Mesenchymal stem cell (in vitro differentiated cells and primary cell): Measurements from ENCODE around the gene SLC38A9.
"Not testable (repeated sequence)": the region's sequence is repeated elsewhere in the genome, so short reads cannot be mapped to it uniquely, and the experiment has no call there.

Experiments used
- DNase-seq: peaks from one replicate; pipeline ENCODE4 v3.0.0-alpha.2; 2013
- H2AFZ ChIP-seq: one replicate; pipeline ENCODE4 v1.6.1; 2013; ENCODE audit warnings: low read depth, mild to moderate bottlenecking, control low read depth, inconsistent platforms, low read length, moderate library complexity
- H2AK5ac ChIP-seq: 2 replicates; pipeline ENCODE4 v1.6.1; 2013; ENCODE audit warnings: low read length, moderate library complexity, mild to moderate bottlenecking, inconsistent platforms; ENCODE audit not compliant: severe bottlenecking
- H2BK120ac ChIP-seq: one replicate; pipeline ENCODE4 v1.6.1; 2013; ENCODE audit warnings: low read depth, mild to moderate bottlenecking, inconsistent platforms, low read length, moderate library complexity
- H2BK12ac ChIP-seq, 2 experiments: one replicate each; pipeline ENCODE4 v1.6.1; 2013; ENCODE audit warnings: inconsistent platforms in 2 of 2, low read length in 2 of 2, mild to moderate bottlenecking in 2 of 2, moderate library complexity in 2 of 2, control low read depth in 1 of 2
- H2BK15ac ChIP-seq: one replicate; pipeline ENCODE4 v1.6.1; 2013; ENCODE audit warnings: mild to moderate bottlenecking, low read depth, inconsistent platforms; ENCODE audit not compliant: poor library complexity, severe bottlenecking
- H2BK5ac ChIP-seq: 2 replicates; pipeline ENCODE4 v1.6.1; 2013; ENCODE audit warnings: low read depth, mild to moderate bottlenecking, low read length, control low read depth, inconsistent platforms; ENCODE audit not compliant: poor library complexity, severe bottlenecking
- H3K14ac ChIP-seq, 2 experiments: one replicate each; pipeline ENCODE4 v1.6.1; 2013; ENCODE audit warnings: inconsistent platforms in 2 of 2, low read length in 2 of 2, control low read depth in 1 of 2, mild to moderate bottlenecking in 1 of 2, moderate library complexity in 1 of 2
- H3K18ac ChIP-seq, 2 experiments: one replicate each; pipeline ENCODE4 v1.6.1; 2013; ENCODE audit warnings: inconsistent platforms in 2 of 2, low read length in 2 of 2, control low read depth in 1 of 2, low read depth in 1 of 2, mild to moderate bottlenecking in 1 of 2
- H3K23ac ChIP-seq, 2 experiments: one replicate each; pipeline ENCODE4 v1.6.1; 2013; ENCODE audit warnings: inconsistent platforms in 2 of 2, low read length in 2 of 2, mild to moderate bottlenecking in 2 of 2, moderate library complexity in 2 of 2, control low read depth in 1 of 2
- H3K27ac ChIP-seq: 2 replicates; pipeline ENCODE4 v1.5.1; 2013; ENCODE audit warnings: mild to moderate bottlenecking, moderate library complexity, low read length, control low read depth, inconsistent platforms; ENCODE audit not compliant: poor library complexity, severe bottlenecking
- H3K27me3 ChIP-seq, 2 experiments: 2 replicates each; pipeline versions ENCODE4 v1.6.1 to v1.7.0; 2013; ENCODE audit warnings: low read length in 2 of 2, mild to moderate bottlenecking in 2 of 2, moderate library complexity in 2 of 2, control low read depth in 1 of 2, inconsistent platforms in 1 of 2; ENCODE audit not compliant: control insufficient read depth in 1 of 2, insufficient read depth in 1 of 2
- H3K36me3 ChIP-seq, 2 experiments: 2 replicates each; pipeline versions ENCODE4 v1.6.1 to v1.7.0; 2013; ENCODE audit warnings: low read length in 2 of 2, control low read depth in 1 of 2, inconsistent platforms in 1 of 2, low read depth in 1 of 2, mild to moderate bottlenecking in 1 of 2; ENCODE audit not compliant: insufficient read depth in 2 of 2, control insufficient read depth in 1 of 2
- H3K4ac ChIP-seq, 2 experiments: one replicate each; pipeline ENCODE4 v1.6.1; 2013; ENCODE audit warnings: inconsistent platforms in 2 of 2, low read length in 2 of 2, mild to moderate bottlenecking in 2 of 2, moderate library complexity in 2 of 2, control low read depth in 1 of 2, low read depth in 1 of 2
- H3K4me1 ChIP-seq: 2 replicates; pipeline ENCODE4 v1.6.1; 2013; ENCODE audit warnings: low read depth, low read length, control low read depth; ENCODE audit not compliant: control insufficient read depth, insufficient read depth
- H3K4me2 ChIP-seq: 2 replicates; pipeline ENCODE4 v1.6.1; 2013; ENCODE audit warnings: low read length, mild to moderate bottlenecking, inconsistent platforms; ENCODE audit not compliant: poor library complexity, severe bottlenecking
- H3K4me3 ChIP-seq, 2 experiments: 2 replicates each; pipeline versions ENCODE4 v1.5.1 to v1.7.0; 2013; ENCODE audit warnings: low read length in 2 of 2, mild to moderate bottlenecking in 2 of 2, control low read depth in 1 of 2, low read depth in 1 of 2; ENCODE audit not compliant: insufficient read depth in 1 of 2
- H3K79me1 ChIP-seq: replicated peaks from 2 replicates; pipeline ENCODE4 v1.6.1; 2013; ENCODE audit warnings: mild to moderate bottlenecking, control low read depth, low read length, inconsistent platforms; ENCODE audit not compliant: poor library complexity, severe bottlenecking
- H3K9ac ChIP-seq: 2 replicates; pipeline ENCODE4 v1.7.0; 2013; ENCODE audit warnings: mild to moderate bottlenecking, low read length, moderate library complexity
- H3K9me3 ChIP-seq: 2 replicates; pipeline ENCODE4 v1.7.0; 2013; ENCODE audit warnings: mild to moderate bottlenecking, low read length; ENCODE audit not compliant: control insufficient read depth
- H4K8ac ChIP-seq: one replicate; pipeline ENCODE4 v1.6.1; 2013; ENCODE audit warnings: inconsistent platforms, mild to moderate bottlenecking, low read length, moderate library complexity
- H4K91ac ChIP-seq: one replicate; pipeline ENCODE4 v1.6.1; 2013; ENCODE audit warnings: mild to moderate bottlenecking, low read length, inconsistent platforms
- WGBS: methylation state at CpG from one replicate; pipeline ENCODE4 v1.1.7; 2013; ENCODE audit warnings: mixed read lengths; 5-methylcytosine and 5-hydroxymethylcytosine counted together

Gene SLC38A9

GRCh38 chr5:55701462-55702103 lies 10.5 kb downstream of the SLC38A9 start:
- Histone ChIP-seq H4K8ac (no peak overlapping the region), H2BK12ac (no peak overlapping the region), H3K27ac (no peak overlapping the region), H3K79me1 (peaks cover 2% of the 10 kb centered on the region), H2AK5ac (no peak overlapping the region), H3K9me3 (no peaks in the 10 kb centered on the region), H3K4ac (no peak overlapping the region), H3K14ac (no peak overlapping the region), H3K4me1 (no peaks in the 10 kb centered on the region), H4K91ac (no peak overlapping the region), H2BK120ac (no peak overlapping the region), H2BK5ac (no peak overlapping the region), H2AFZ (no peak overlapping the region), H3K23ac (no peak overlapping the region), H3K18ac (no peak overlapping the region), H3K36me3 (peaks cover 2 to 12% of the 10 kb centered on the region in 2 experiments), H3K4me2 (no peak overlapping the region), H3K4me3 (no peak overlapping the region), H3K9ac (no peak overlapping the region), H3K27me3 (no peaks in the 10 kb centered on the region), H2BK15ac (no peak overlapping the region)
- no peak for DNase-seq
- 91% methylated on average over 1 of the region's 3 CpGs for WGBS

GRCh38 chr5:55700745-55701144 lies 11.4 kb downstream of the SLC38A9 start:
- peaks cover 2% of the 10 kb centered on the region for H3K79me1 ChIP-seq
- H4K91ac ChIP-seq = no peak overlapping the region
- H2BK5ac ChIP-seq = no peak overlapping the region
- H3K27me3 ChIP-seq = no peaks in the 10 kb centered on the region
- no peak overlapping the region for H2AFZ ChIP-seq
- H2BK12ac ChIP-seq = no peak overlapping the region
- no peak overlapping the region for H3K14ac ChIP-seq
- H3K4me3 ChIP-seq = no peak overlapping the region
- no peak overlapping the region for H3K23ac ChIP-seq
- no peak overlapping the region for H3K27ac ChIP-seq
- H2BK120ac ChIP-seq = no peak overlapping the region
- 100% methylated on average over 1 of the region's 2 CpGs for WGBS
- no peaks in the 10 kb centered on the region for H3K4me1 ChIP-seq
- H4K8ac ChIP-seq = no peak overlapping the region
- H3K9ac ChIP-seq = no peak overlapping the region
- H3K9me3 ChIP-seq = no peaks in the 10 kb centered on the region
- H2AK5ac ChIP-seq = no peak overlapping the region
- no peak overlapping the region for H3K4ac ChIP-seq
- no peak overlapping the region for H3K4me2 ChIP-seq
- no peak overlapping the region for H2BK15ac ChIP-seq
- no peak for DNase-seq
- H3K18ac ChIP-seq = no peak overlapping the region
- peaks cover 2 to 12% of the 10 kb centered on the region in 2 experiments for H3K36me3 ChIP-seq

- H2BK5ac ChIP-seq = no peak overlapping the region
- no peak overlapping the region for H3K18ac ChIP-seq
- H2BK12ac ChIP-seq = no peak overlapping the region
- H2BK15ac ChIP-seq = no peak overlapping the region
- DNase-seq = no peak
- no peak overlapping the region for H2AFZ ChIP-seq
- no peak overlapping the region for H3K4me2 ChIP-seq
- H4K8ac ChIP-seq = no peak overlapping the region
- WGBS = 100% methylated on average over 1 of the region's 3 CpGs
- H3K4me1 ChIP-seq = no peaks in the 10 kb centered on the region
- H3K9ac ChIP-seq = no peak overlapping the region
- H2AK5ac ChIP-seq = no peak overlapping the region
- no peaks in the 10 kb centered on the region for H3K79me1 ChIP-seq
- no peak overlapping the region for H3K14ac ChIP-seq
- no peak overlapping the region for H3K4me3 ChIP-seq
- H3K9me3 ChIP-seq = no peaks in the 10 kb centered on the region
- no peaks in the 10 kb centered on the region for H3K27me3 ChIP-seq
- H3K23ac ChIP-seq = no peak overlapping the region
- H4K91ac ChIP-seq = no peak overlapping the region
- no peak overlapping the region for H3K27ac ChIP-seq
- no peak overlapping the region for H3K4ac ChIP-seq
- H3K36me3 ChIP-seq = peaks cover 2 to 13% of the 10 kb centered on the region in 2 experiments
- no peak overlapping the region for H2BK120ac ChIP-seq
Observed at GRCh38 chr5:55699041-55699688, 13.0 kb downstream of the SLC38A9 start.

- H2BK5ac ChIP-seq, H2BK120ac ChIP-seq, H3K18ac ChIP-seq, H2AK5ac ChIP-seq, H3K4me1 ChIP-seq, H3K36me3 ChIP-seq, H3K4ac ChIP-seq, H2BK12ac ChIP-seq, H3K79me1 ChIP-seq, DNase-seq, H3K9me3 ChIP-seq, H3K14ac ChIP-seq, H4K8ac ChIP-seq, H3K9ac ChIP-seq, H3K4me3 ChIP-seq, H3K23ac ChIP-seq, H3K4me2 ChIP-seq, H4K91ac ChIP-seq, H2AFZ ChIP-seq, H3K27me3 ChIP-seq, H3K27ac ChIP-seq, H2BK15ac ChIP-seq: not testable (repeated sequence)
- 100% methylated on average over 4 of the region's 31 CpGs for WGBS
Observed at GRCh38 chr5:55696704-55697103, 15.4 kb downstream of the SLC38A9 start.
